Left colon (tissue), 2 donors: Measurements from ENCODE around the gene IQCF5. TPM values are rescaled to one million over a fixed set of nuclear protein-coding genes. Genes with fewer than 3 reads are reported as not detected.
"Not testable (repeated sequence)": the region's sequence is repeated elsewhere in the genome, so short reads cannot be mapped to it uniquely, and the experiment has no call there.

Source experiments
- ATAC-seq: fragments of 200-7000 bp; cut with Tn5 transposase; one replicate; pipeline ENCODE4 v1.9.1; 2020; ENCODE audit warnings: mild to moderate bottlenecking, moderate library complexity
- DNase-seq, 2 donors: peaks; one replicate each; pipeline ENCODE4 v3.0.0-alpha.2; 2020
- intact Hi-C, 2 donors: fragments of 100-400 bp; cut with DNase I in 1 of 2; cut with micrococcal nuclease in 1 of 2; formaldehyde crosslinking; loops; one replicate each; pipeline versions ENCODE4 v1.11.2 to v1.14.0; 2022; cut with DNase I, micrococcal nuclease
- long read RNA-seq: library from polyadenylated mRNA; unstranded; transcript quantifications from one replicate; pipeline ENCODE4 v2.0.0, GENCODE V29; 2021
- total RNA-seq, 2 donors: library from RNA; stranded (reverse); fragmentation: NEBNext Ultra II Directional; extraction: Animal tissue kit (Norgen Biotek cat#: 25700); gene quantifications; one replicate each; pipeline ENCODE4 v1.2.1, GENCODE V29; 2021
- donor health status: DM: no; HTN: no; CAD: no.
- donor health status: DM: yes; HTN: yes; CAD: no.

The IQCF5 gene
- total RNA-seq, result not detected
- long read RNA-seq, result 0 reads

- intact Hi-C loops, result no loop called here
- no peak for DNase-seq
- ATAC-seq, result no peak
Observed at GRCh38 chr3:51875501-51875900, at the start of gene IQCF5. IQCF5 (minus strand) TSS chr3:51875601; CDS start chr3:51875531, 70 bp downstream.

- no peak for DNase-seq
- intact Hi-C loops, result no loop called here
- ATAC-seq, result no peak
Observed at GRCh38 chr3:51921081-51921578, 45.7 kb upstream of the IQCF5 start.

GRCh38 chr3:51916418-51916817 is 41.0 kb upstream of the IQCF5 start:
- ATAC-seq (no peak), DNase-seq (no peak)
- intact Hi-C loops, result no loop called here

GRCh38 chr3:51908026-51908425 is 32.6 kb upstream of the IQCF5 start:
- intact Hi-C loops, result no loop called here
- ATAC-seq, result no peak
- no peak for DNase-seq

- intact Hi-C loops, result no loop called here
- no peak for ATAC-seq
Observed at GRCh38 chr3:51904034-51904823, 28.8 kb upstream of the IQCF5 start.

GRCh38 chr3:51902361-51902760 is 27.0 kb upstream of the IQCF5 start:
- DNase-seq (peak; percentile 14 to 44), ATAC-seq (peak; percentile 73)
- intact Hi-C loops, result not testable (repeated sequence)

More at GRCh38 chr3:51904034-51904823, 28.8 kb upstream of the IQCF5 start:
- no peak for DNase-seq

- intact Hi-C loops, DNase-seq, ATAC-seq: not testable (repeated sequence)
Observed at GRCh38 chr3:51900043-51900442, 24.6 kb upstream of the IQCF5 start.

GRCh38 chr3:51897391-51897790 is 22.0 kb upstream of the IQCF5 start:
- intact Hi-C loops, result no loop called here
- ATAC-seq (no peak), DNase-seq (no peak)

- ATAC-seq (no peak), DNase-seq (no peak)
- intact Hi-C loops, result no loop called here
Observed at GRCh38 chr3:51896607-51897305, 21.4 kb upstream of the IQCF5 start.

GRCh38 chr3:51894939-51895338 is 19.5 kb upstream of the IQCF5 start:
- intact Hi-C loops, result no loop called here
- no peak for DNase-seq
- no peak for ATAC-seq

GRCh38 chr3:51894391-51894790 is 19.0 kb upstream of the IQCF5 start:
- intact Hi-C loops, result no loop called here
- ATAC-seq (no peak), DNase-seq (no peak)

- DNase-seq (no peak), ATAC-seq (no peak)
- intact Hi-C loops, result no loop called here
Observed at GRCh38 chr3:51891242-51892039, 16.0 kb upstream of the IQCF5 start.

GRCh38 chr3:51888463-51889105 is 13.2 kb upstream of the IQCF5 start:
- DNase-seq (no peak), ATAC-seq (no peak)
- intact Hi-C loops, result no loop called here

- DNase-seq, result no peak
- intact Hi-C loops, result no loop called here
- ATAC-seq, result no peak
Observed at GRCh38 chr3:51887620-51888019, 12.2 kb upstream of the IQCF5 start.

GRCh38 chr3:51886447-51886846 is 11.0 kb upstream of the IQCF5 start:
- intact Hi-C loops, result no loop called here
- ATAC-seq, result no peak
- no peak for DNase-seq

- DNase-seq (no peak), ATAC-seq (no peak)
- intact Hi-C loops, result no loop called here
Observed at GRCh38 chr3:51879937-51880336, 4.5 kb upstream of the IQCF5 start.

- no peak for ATAC-seq
- intact Hi-C loops, result no loop called here
- DNase-seq, result no peak
Observed at GRCh38 chr3:51876186-51876585, 785 bp upstream of the IQCF5 start.

GRCh38 chr3:51874889-51875288 is 512 bp downstream of the IQCF5 start:
- DNase-seq (no peak), ATAC-seq (no peak)
- intact Hi-C loops, result no loop called here

GRCh38 chr3:51874411-51874810 is 990 bp downstream of the IQCF5 start:
- ATAC-seq (no peak), DNase-seq (no peak)
- intact Hi-C loops, result no loop called here
